Measurements from ENCODE around the gene C1QL1.

DNA sequence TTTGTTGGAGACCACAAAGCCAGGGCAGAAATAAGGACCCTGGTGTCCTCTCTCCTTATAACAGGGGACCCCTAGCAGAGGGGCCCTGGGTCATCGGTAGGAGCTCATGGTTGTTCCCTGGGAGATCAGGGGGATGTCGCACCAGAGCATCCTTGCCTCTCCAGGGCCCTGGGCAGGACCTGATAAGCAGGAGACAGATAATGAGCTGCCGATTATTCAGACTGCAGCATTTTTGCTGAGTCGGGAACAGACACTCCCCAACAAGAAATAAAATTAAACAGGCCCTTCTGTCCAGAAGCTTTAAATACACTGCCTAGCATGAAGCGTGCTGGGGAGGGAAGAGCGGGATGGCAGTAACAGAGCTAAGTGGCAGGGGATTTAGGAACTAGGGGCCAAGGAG, 37.4 kb downstream of the C1QL1 start:
- TF ChIP-seq, protein P1, sequence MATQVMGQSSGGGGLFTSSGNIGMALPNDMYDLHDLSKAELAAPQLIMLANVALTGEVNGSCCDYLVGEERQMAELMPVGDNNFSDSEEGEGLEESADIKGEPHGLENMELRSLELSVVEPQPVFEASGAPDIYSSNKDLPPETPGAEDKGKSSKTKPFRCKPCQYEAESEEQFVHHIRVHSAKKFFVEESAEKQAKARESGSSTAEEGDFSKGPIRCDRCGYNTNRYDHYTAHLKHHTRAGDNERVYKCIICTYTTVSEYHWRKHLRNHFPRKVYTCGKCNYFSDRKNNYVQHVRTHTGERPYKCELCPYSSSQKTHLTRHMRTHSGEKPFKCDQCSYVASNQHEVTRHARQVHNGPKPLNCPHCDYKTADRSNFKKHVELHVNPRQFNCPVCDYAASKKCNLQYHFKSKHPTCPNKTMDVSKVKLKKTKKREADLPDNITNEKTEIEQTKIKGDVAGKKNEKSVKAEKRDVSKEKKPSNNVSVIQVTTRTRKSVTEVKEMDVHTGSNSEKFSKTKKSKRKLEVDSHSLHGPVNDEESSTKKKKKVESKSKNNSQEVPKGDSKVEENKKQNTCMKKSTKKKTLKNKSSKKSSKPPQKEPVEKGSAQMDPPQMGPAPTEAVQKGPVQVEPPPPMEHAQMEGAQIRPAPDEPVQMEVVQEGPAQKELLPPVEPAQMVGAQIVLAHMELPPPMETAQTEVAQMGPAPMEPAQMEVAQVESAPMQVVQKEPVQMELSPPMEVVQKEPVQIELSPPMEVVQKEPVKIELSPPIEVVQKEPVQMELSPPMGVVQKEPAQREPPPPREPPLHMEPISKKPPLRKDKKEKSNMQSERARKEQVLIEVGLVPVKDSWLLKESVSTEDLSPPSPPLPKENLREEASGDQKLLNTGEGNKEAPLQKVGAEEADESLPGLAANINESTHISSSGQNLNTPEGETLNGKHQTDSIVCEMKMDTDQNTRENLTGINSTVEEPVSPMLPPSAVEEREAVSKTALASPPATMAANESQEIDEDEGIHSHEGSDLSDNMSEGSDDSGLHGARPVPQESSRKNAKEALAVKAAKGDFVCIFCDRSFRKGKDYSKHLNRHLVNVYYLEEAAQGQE (IDR thresholded peaks at IDR 0.05; ENCODE audit: low read depth) = no peak
- TF ChIP-seq, protein P2, sequence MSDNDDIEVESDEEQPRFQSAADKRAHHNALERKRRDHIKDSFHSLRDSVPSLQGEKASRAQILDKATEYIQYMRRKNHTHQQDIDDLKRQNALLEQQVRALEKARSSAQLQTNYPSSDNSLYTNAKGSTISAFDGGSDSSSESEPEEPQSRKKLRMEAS (IDR thresholded peaks at IDR 0.05) = no peak
- TF ChIP-seq TCF12 (IDR thresholded peaks at IDR 0.05; ENCODE audit: low read depth) = no peak
- no peak for TF ChIP-seq YY1 (IDR thresholded peaks at IDR 0.05; ENCODE audit: low read depth)
- TF ChIP-seq CREB1 (IDR thresholded peaks at IDR 0.05; ENCODE audit: low read depth) = no peak
- no peak for TF ChIP-seq EP300 (IDR thresholded peaks at IDR 0.05; ENCODE audit: borderline replicate concordance)
- TF ChIP-seq EGR1 (IDR thresholded peaks at IDR 0.05) = no peak
- no peak for TF ChIP-seq TEAD4 (IDR thresholded peaks at IDR 0.05)
- no peak for TF ChIP-seq FOXM1 (IDR thresholded peaks at IDR 0.05; ENCODE audit: borderline replicate concordance, low read depth)
- no peak for TF ChIP-seq CEBPB (IDR thresholded peaks at IDR 0.05)
- TF ChIP-seq RAD21 (IDR thresholded peaks at IDR 0.05; ENCODE audit: low read depth) = no peak
- TF ChIP-seq TAF1 (IDR thresholded peaks at IDR 0.05; ENCODE audit: low read depth) = no peak

Measured in Ishikawa (cell line).